Activated CD8-positive, alpha-beta memory T cell treated with anti-CD3 and anti-CD28 coated beads, Interleukin-2, amount 50 U/mL, for 1 hour (primary cell): ENCODE data around the gene BRIP1.
"Not testable (repeated sequence)": the region's sequence is repeated elsewhere in the genome, so short reads cannot be mapped to it uniquely, and the experiment has no call there.

Source experiments
- DNase-seq: peaks from one replicate; pipeline ENCODE4 v3.0.0-alpha.2; 2020; ENCODE audit errors: extremely low read depth

The BRIP1 gene

GRCh38 chr17:61863801-61864126 is 436 bp upstream of the BRIP1 start:
- DNase-seq: no peak

- DNase-seq: no peak
Measured at GRCh38 chr17:61862105-61862574, 1.2 kb downstream of the BRIP1 start.

- DNase-seq: not testable (repeated sequence)
Measured at GRCh38 chr17:61860397-61860796, 2.9 kb downstream of the BRIP1 start.

- DNase-seq: no peak
Measured at GRCh38 chr17:61856035-61856434, 7.3 kb downstream of the BRIP1 start.

GRCh38 chr17:61852857-61853256 is 10.5 kb downstream of the BRIP1 start:
- DNase-seq: no peak

GRCh38 chr17:61849674-61850073 is 13.7 kb downstream of the BRIP1 start:
- no peak for DNase-seq

- DNase-seq: no peak
Measured at GRCh38 chr17:61848896-61849295, 14.4 kb downstream of the BRIP1 start.

- DNase-seq: no peak
Measured at GRCh38 chr17:61848247-61848646, 15.1 kb downstream of the BRIP1 start.

GRCh38 chr17:61847659-61848058 is 15.7 kb downstream of the BRIP1 start:
- DNase-seq: no peak

- DNase-seq: no peak
Measured at GRCh38 chr17:61846761-61847375, 16.5 kb downstream of the BRIP1 start.

- no peak for DNase-seq
Measured at GRCh38 chr17:61846088-61846487, 17.2 kb downstream of the BRIP1 start.

- DNase-seq: no peak
Measured at GRCh38 chr17:61843435-61843834, 19.9 kb downstream of the BRIP1 start.

GRCh38 chr17:61842899-61843298 is 20.4 kb downstream of the BRIP1 start:
- DNase-seq: no peak

GRCh38 chr17:61839300-61839786 is 24.0 kb downstream of the BRIP1 start:
- no peak for DNase-seq

GRCh38 chr17:61837175-61838051 is 25.9 kb downstream of the BRIP1 start:
- DNase-seq: peak; percentile 4

- no peak for DNase-seq
Measured at GRCh38 chr17:61836266-61837174, 26.8 kb downstream of the BRIP1 start.

- DNase-seq: no peak
Measured at GRCh38 chr17:61835606-61836005, 27.7 kb downstream of the BRIP1 start.

- DNase-seq: no peak
Measured at GRCh38 chr17:61834610-61835009, 28.7 kb downstream of the BRIP1 start.

- no peak for DNase-seq
Measured at GRCh38 chr17:61833536-61834193, 29.7 kb downstream of the BRIP1 start.

- DNase-seq: no peak
Measured at GRCh38 chr17:61832463-61832862, 30.9 kb downstream of the BRIP1 start.

- DNase-seq: no peak
Measured at GRCh38 chr17:61831099-61831498, 32.2 kb downstream of the BRIP1 start.

GRCh38 chr17:61828694-61829093 is 34.6 kb downstream of the BRIP1 start:
- DNase-seq: no peak
